ENCODE results near the gene DOK1.

DNA sequence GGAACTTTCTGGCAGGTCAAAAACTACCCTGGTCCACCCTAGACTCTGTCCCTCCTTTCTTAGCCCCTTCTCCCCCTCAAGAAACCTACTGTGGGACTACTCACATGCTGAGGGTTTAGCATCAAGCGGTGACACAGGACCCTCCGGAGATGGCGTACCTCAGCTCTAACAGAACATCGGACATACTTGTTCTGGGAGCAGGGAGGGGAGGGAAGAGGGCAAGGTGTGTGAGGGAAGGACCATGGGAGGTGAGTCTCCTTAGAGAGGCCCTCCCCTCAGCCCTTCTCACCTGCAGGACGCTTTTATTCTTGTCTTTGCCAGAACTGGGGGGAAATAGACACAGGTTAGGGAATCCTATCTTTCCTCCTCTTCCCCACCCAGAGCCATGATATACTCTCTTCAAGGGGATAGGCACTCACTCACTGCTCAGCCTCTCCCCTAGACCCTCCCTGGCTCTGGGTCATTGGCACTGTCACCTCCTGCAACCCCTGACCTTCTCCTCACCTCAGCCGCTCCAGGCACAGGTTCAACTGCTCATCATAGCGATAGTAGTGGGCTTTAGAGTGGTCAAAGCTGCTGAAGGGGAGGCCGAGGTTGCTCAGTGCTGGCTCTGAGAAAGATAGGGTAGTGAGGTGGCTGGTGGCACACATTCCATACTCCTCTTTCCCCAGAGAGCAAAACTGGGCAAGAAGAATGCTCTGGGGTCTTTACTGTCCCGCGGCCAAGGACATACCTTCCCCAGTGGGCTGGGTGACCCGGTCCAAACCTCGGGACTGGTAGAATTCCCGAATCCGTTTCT is 48.9 kb upstream of the DOK1 start:
- TF ChIP-seq POLR2AphosphoS5 (IDR thresholded peaks at IDR 0.05; ENCODE audit: insufficient read depth in 1 of 2, low read depth in 1 of 2), result no peak
- TF ChIP-seq CTCF (IDR thresholded peaks at IDR 0.05), result no peak
